H9 (cell line): ENCODE measurements around the gene ENTPD6. TPM values are rescaled to one million over a fixed set of nuclear protein-coding genes. Genes with fewer than 3 reads are reported as not detected.

ENCODE experiments used
- DNase-seq: peaks from one replicate; pipeline ENCODE4 v3.0.0-alpha.2; 2017
- H2AFZ ChIP-seq: one replicate; pipeline ENCODE4 v1.6.1; 2013; ENCODE audit warnings: mild to moderate bottlenecking, low read length, control low read depth, moderate library complexity
- H2AK5ac ChIP-seq: 2 replicates; pipeline ENCODE4 v1.6.1; 2013; ENCODE audit warnings: low read length, control low read depth, mixed read lengths; ENCODE audit not compliant: insufficient read length
- H2BK120ac ChIP-seq: one replicate; pipeline ENCODE4 v1.6.1; 2013; ENCODE audit warnings: low read depth, mild to moderate bottlenecking, low read length, control low read depth, inconsistent platforms; ENCODE audit not compliant: poor library complexity, severe bottlenecking
- H2BK12ac ChIP-seq: 2 replicates; pipeline ENCODE4 v1.6.1; 2013; ENCODE audit warnings: low read length, control low read depth, mixed read lengths, low read depth; ENCODE audit not compliant: insufficient read length
- H2BK15ac ChIP-seq: 2 replicates; pipeline ENCODE4 v1.6.1; 2013; ENCODE audit warnings: low read depth, low read length, control low read depth
- H2BK20ac ChIP-seq: one replicate; pipeline ENCODE4 v1.6.1; 2013; ENCODE audit warnings: low read depth, mild to moderate bottlenecking, low read length, control low read depth, inconsistent platforms; ENCODE audit not compliant: poor library complexity, severe bottlenecking
- H2BK5ac ChIP-seq: 2 replicates; pipeline ENCODE4 v1.6.1; 2013; ENCODE audit warnings: low read length, control low read depth, mixed read lengths; ENCODE audit not compliant: insufficient read length
- H3K14ac ChIP-seq: 2 replicates; pipeline ENCODE4 v1.6.1; 2013; ENCODE audit warnings: low read length, control low read depth; ENCODE audit not compliant: insufficient read depth
- H3K18ac ChIP-seq: 2 replicates; pipeline ENCODE4 v1.6.1; 2013; ENCODE audit warnings: low read depth, mild to moderate bottlenecking, mixed read lengths, low read length, control low read depth; ENCODE audit not compliant: insufficient read length
- H3K23ac ChIP-seq: 2 replicates; pipeline ENCODE4 v1.6.1; 2013; ENCODE audit warnings: low read length, control low read depth, mixed read lengths, low read depth; ENCODE audit not compliant: insufficient read length
- H3K23me2 ChIP-seq: 2 replicates; pipeline ENCODE4 v1.6.1; 2013; ENCODE audit warnings: low read depth, mild to moderate bottlenecking, mixed read lengths, low read length, control low read depth; ENCODE audit not compliant: insufficient read length, poor library complexity, severe bottlenecking
- H3K27ac ChIP-seq: 2 replicates; pipeline ENCODE4 v1.5.1; 2013; ENCODE audit warnings: low read length, control low read depth, mixed read lengths, low read depth; ENCODE audit not compliant: insufficient read length
- H3K27me3 ChIP-seq: 2 replicates; pipeline ENCODE4 v1.6.1; 2013; ENCODE audit warnings: low read length, control low read depth, inconsistent platforms; ENCODE audit not compliant: insufficient read depth
- H3K4ac ChIP-seq: 2 replicates; pipeline ENCODE4 v1.6.1; 2013; ENCODE audit warnings: low read depth, mild to moderate bottlenecking, control low read depth, inconsistent platforms, low read length, moderate library complexity
- H3K4me1 ChIP-seq: 2 replicates; pipeline ENCODE4 v1.6.1; 2013; ENCODE audit warnings: low read length, control low read depth, inconsistent platforms; ENCODE audit not compliant: insufficient read depth
- H3K4me2 ChIP-seq: 2 replicates; pipeline ENCODE4 v1.6.1; 2013; ENCODE audit warnings: low read length, control low read depth, mixed read lengths; ENCODE audit not compliant: insufficient read length, insufficient read depth
- H3K56ac ChIP-seq: 2 replicates; pipeline ENCODE4 v1.6.1; 2013; ENCODE audit warnings: low read depth, mild to moderate bottlenecking, mixed read lengths, low read length, control low read depth; ENCODE audit not compliant: insufficient read length
- H3K79me1 ChIP-seq: 2 replicates; pipeline ENCODE4 v1.6.1; 2013; ENCODE audit warnings: low read depth, mild to moderate bottlenecking, moderate library complexity, low read length, control low read depth, inconsistent platforms; ENCODE audit not compliant: insufficient read depth, poor library complexity, severe bottlenecking
- H3K79me2 ChIP-seq: 2 replicates; pipeline ENCODE4 v1.6.1; 2013; ENCODE audit warnings: low read length, control low read depth, inconsistent platforms; ENCODE audit not compliant: insufficient read depth
- H3K9ac ChIP-seq: 2 replicates; pipeline ENCODE4 v1.6.1; 2013; ENCODE audit warnings: low read length, control low read depth, mixed read lengths; ENCODE audit not compliant: insufficient read length; ENCODE audit errors: extremely low read depth
- H3K9me3 ChIP-seq: one replicate; pipeline ENCODE4 v1.6.1; 2013; ENCODE audit warnings: low read depth, low read length, inconsistent platforms; ENCODE audit not compliant: control insufficient read depth
- H3T11ph ChIP-seq: one replicate; pipeline ENCODE4 v1.6.1; 2013; ENCODE audit warnings: mild to moderate bottlenecking, low read length, control low read depth, inconsistent platforms
- H4K20me1 ChIP-seq: one replicate; pipeline ENCODE4 v1.6.1; 2013; ENCODE audit not compliant: control insufficient read depth, insufficient read length, insufficient read depth
- H4K5ac ChIP-seq: 2 replicates; pipeline ENCODE4 v1.6.1; 2013; ENCODE audit warnings: low read depth, mild to moderate bottlenecking, mixed read lengths, low read length, control low read depth; ENCODE audit not compliant: insufficient read length
- H4K8ac ChIP-seq: replicated peaks from 2 replicates; pipeline ENCODE4 v1.6.1; 2013; ENCODE audit warnings: low read length, control low read depth, mixed read lengths, low read depth; ENCODE audit not compliant: insufficient read length
- H4K91ac ChIP-seq: 2 replicates; pipeline ENCODE4 v1.6.1; 2013; ENCODE audit warnings: low read depth, mild to moderate bottlenecking, moderate library complexity, mixed read lengths, low read length, control low read depth; ENCODE audit not compliant: insufficient read length
- H3K27ac Mint-ChIP-seq, 3 experiments: 2 replicates in 2 of 3; 3 replicates in 1 of 3; pipeline ENCODE4 v1.8.0; 2020 to 2021; ENCODE audit warnings: mixed read lengths in 3 of 3, mild to moderate bottlenecking in 1 of 3, moderate library complexity in 1 of 3
- H3K27me3 Mint-ChIP-seq: 2 replicates; pipeline ENCODE4 v1.8.0; 2021; ENCODE audit warnings: low read depth, mild to moderate bottlenecking, moderate library complexity, mixed read lengths
- H3K36me3 Mint-ChIP-seq, 3 experiments: 2 replicates in 2 of 3; 3 replicates in 1 of 3; pipeline ENCODE4 v1.8.0; 2020 to 2021; ENCODE audit warnings: low read depth in 3 of 3, mixed read lengths in 3 of 3; ENCODE audit not compliant: insufficient read depth in 1 of 3
- H3K4me1 Mint-ChIP-seq, 2 experiments: 2 replicates each; pipeline ENCODE4 v1.8.0; 2020; ENCODE audit warnings: mixed read lengths in 2 of 2
- H3K4me3 Mint-ChIP-seq, 2 experiments: 2 replicates in 1 of 2; 3 replicates in 1 of 2; pipeline ENCODE4 v1.8.0; 2020 to 2021; ENCODE audit warnings: mild to moderate bottlenecking in 2 of 2, mixed read lengths in 2 of 2, moderate library complexity in 1 of 2
- H3K9me3 Mint-ChIP-seq, 2 experiments: 2 replicates in 1 of 2; 3 replicates in 1 of 2; pipeline ENCODE4 v1.8.0; 2020; ENCODE audit warnings: mild to moderate bottlenecking in 2 of 2, mixed read lengths in 2 of 2, moderate library complexity in 1 of 2
- WGBS: extraction: QIAGEN DNeasy Blood & Tissue Kit; methylation state at CpG from one replicate; pipeline ENCODE4 v1.1.7; 2013; ENCODE audit warnings: missing lambda C conversion rate, low lambda C conversion rate, mixed read lengths; ENCODE audit not compliant: insufficient read length; ENCODE audit errors: extremely low coverage; 5-methylcytosine and 5-hydroxymethylcytosine counted together
- total RNA-seq: library from RNA; stranded (reverse); gene quantifications from 2 replicates; pipeline ENCODE4 v1.2.1, GENCODE V29; 2021
- TF ChIP-seq, protein P1 (sequence below): fragments of 200-600 bp; sonication (generic); conservative IDR thresholded peaks from 3 replicates; pipeline ENCODE4 v1.8.0; 2021; ENCODE audit warnings: antibody characterized with exemption, mild to moderate bottlenecking

The ENTPD6 gene
- total RNA-seq, 1 experiment from 2014 or later, result 57.4 TPM

DNA sequence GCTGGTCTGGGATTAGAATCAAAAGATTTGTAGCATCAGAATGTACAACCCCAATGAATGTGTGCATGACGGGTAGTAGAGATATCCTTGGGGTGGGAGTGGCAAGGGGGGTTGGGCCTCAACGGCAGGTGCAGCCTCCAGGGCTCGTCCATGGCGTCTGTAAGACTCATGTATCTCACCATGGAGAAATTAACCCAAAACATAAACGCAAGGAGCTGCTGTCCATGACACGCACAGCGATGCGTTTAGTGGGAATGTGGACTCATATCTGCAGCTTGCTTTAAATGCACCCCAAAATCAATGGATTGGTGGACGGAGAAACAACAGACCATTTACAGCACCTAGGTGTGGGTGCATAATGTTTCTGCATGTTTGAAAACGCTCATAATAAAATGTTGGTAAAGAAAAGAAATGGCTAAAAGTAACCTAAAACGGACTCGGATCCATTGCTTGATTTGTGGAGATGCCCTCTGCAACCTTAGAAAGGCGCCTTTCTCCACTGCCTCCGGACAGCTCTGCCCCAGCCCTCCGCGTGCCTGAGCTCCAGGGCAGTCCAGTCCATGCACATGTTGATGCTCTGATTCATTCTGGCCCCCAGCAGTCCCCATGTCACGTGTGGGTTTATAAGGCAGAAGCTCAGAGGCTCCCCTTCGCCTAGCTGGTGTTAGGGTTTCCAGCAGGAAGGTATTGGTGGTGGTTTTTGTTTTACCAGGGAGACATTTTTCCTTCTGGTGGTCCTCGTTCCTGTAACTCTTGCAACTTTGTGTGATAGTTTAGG lies 76.9 kb downstream of the ENTPD6 start:
- Histone ChIP-seq H2BK5ac (no peak overlapping the region), H4K91ac (no peak overlapping the region), H3T11ph (no peak overlapping the region), H4K5ac (no peak overlapping the region), H3K79me1 (no peaks in the 10 kb centered on the region), H3K4me1 (no peaks in the 10 kb centered on the region), H3K9me3 (no peaks in the 10 kb centered on the region), H3K23me2 (no peaks in the 10 kb centered on the region), H3K27me3 (no peaks in the 10 kb centered on the region), H2BK120ac (no peak overlapping the region), H3K56ac (no peak overlapping the region), H4K8ac (no peak overlapping the region), H3K18ac (no peak overlapping the region), H3K4me2 (no peak overlapping the region), H3K9ac (no peak overlapping the region), H3K4ac (no peak overlapping the region), H3K14ac (no peak overlapping the region), H3K27ac (no peak overlapping the region), H2BK12ac (no peak overlapping the region), H2BK20ac (no peak overlapping the region), H3K79me2 (no peaks in the 10 kb centered on the region), H3K23ac (no peak overlapping the region), H2AFZ (no peak overlapping the region), H4K20me1 (no peaks in the 10 kb centered on the region), H2AK5ac (no peak overlapping the region), H2BK15ac (no peak overlapping the region)
- Mint-ChIP-seq H3K27me3 (no peaks in the 10 kb centered on the region), H3K36me3 (peaks cover 27 to 72% (median 43%) of the 10 kb centered on the region in 3 experiments), H3K9me3 (no peaks in the 10 kb centered on the region; a peak in 1 of 5 replicates), H3K4me3 (no peak overlapping the region), H3K4me1 (no peaks in the 10 kb centered on the region), H3K27ac (peak overlapping the region in 1 of 3 experiments; percentile 88; a peak in 3 of 7 replicates)
- DNase-seq, result no peak
- no CpG with 5 or more reads among the region's 19 CpGs for WGBS
- TF ChIP-seq, protein P1, sequence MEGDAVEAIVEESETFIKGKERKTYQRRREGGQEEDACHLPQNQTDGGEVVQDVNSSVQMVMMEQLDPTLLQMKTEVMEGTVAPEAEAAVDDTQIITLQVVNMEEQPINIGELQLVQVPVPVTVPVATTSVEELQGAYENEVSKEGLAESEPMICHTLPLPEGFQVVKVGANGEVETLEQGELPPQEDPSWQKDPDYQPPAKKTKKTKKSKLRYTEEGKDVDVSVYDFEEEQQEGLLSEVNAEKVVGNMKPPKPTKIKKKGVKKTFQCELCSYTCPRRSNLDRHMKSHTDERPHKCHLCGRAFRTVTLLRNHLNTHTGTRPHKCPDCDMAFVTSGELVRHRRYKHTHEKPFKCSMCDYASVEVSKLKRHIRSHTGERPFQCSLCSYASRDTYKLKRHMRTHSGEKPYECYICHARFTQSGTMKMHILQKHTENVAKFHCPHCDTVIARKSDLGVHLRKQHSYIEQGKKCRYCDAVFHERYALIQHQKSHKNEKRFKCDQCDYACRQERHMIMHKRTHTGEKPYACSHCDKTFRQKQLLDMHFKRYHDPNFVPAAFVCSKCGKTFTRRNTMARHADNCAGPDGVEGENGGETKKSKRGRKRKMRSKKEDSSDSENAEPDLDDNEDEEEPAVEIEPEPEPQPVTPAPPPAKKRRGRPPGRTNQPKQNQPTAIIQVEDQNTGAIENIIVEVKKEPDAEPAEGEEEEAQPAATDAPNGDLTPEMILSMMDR, result no peak
